Astrocyte (in vitro differentiated cells and primary cell): Measurements from ENCODE around the gene CAMK2D.
"Not testable (repeated sequence)": the region's sequence is repeated elsewhere in the genome, so short reads cannot be mapped to it uniquely, and the experiment has no call there.

ENCODE experiments used
- CTCF ChIP-seq: IDR thresholded peaks from 2 replicates; pipeline ENCODE4 v1.5.1; 2011; ENCODE audit warnings: low read depth, mild to moderate bottlenecking, inconsistent platforms, low read length, moderate library complexity; ENCODE audit not compliant: insufficient read depth
- EZH2 ChIP-seq: IDR thresholded peaks from 2 replicates; pipeline ENCODE4 v1.6.1; 2012; ENCODE audit warnings: mild to moderate bottlenecking, low read length, inconsistent platforms; ENCODE audit not compliant: insufficient read depth

GRCh38 chr4:113705097-113705496 lies 56.4 kb downstream of the CAMK2D start:
- TF ChIP-seq CTCF, EZH2: not testable (repeated sequence)
